Retinal pigment epithelial cell (primary cell): ENCODE data around the gene GAS1.

Experiments used
- DNase-seq: peaks from one replicate; pipeline ENCODE4 v3.0.0-alpha.2; 2010; ENCODE audit warnings: low read depth
- H3K4me3 ChIP-seq: 2 replicates; pipeline ENCODE4 v1.5.1; 2011; ENCODE audit warnings: mild to moderate bottlenecking, low read length, control low read depth, moderate library complexity
- TF ChIP-seq, protein P1 (sequence below): conservative IDR thresholded peaks from 2 replicates; pipeline ENCODE4 v1.5.1; 2011; ENCODE audit warnings: low read depth, low read length, control low read depth, inconsistent platforms

GAS1 gene

DNA sequence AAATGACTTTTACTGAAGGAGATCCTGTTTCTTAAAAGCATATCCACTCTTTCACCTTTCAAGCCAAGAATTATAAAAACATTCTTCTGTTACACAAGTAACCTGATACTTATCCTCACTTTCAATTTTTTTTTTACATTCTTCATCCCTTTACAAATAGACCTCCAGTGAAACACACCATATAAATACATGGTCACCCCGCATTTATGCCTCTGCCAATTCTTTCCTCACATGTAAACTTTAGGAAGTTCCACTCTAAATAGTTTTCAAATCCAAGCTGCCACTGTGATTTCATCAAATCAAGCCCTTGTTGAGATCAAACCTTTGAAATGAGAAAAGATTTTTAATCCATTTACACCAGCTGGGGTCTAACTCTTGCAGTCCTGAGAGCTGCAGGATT is 40.0 kb downstream of the GAS1 start:
- peak; percentile 74 for DNase-seq

DNA sequence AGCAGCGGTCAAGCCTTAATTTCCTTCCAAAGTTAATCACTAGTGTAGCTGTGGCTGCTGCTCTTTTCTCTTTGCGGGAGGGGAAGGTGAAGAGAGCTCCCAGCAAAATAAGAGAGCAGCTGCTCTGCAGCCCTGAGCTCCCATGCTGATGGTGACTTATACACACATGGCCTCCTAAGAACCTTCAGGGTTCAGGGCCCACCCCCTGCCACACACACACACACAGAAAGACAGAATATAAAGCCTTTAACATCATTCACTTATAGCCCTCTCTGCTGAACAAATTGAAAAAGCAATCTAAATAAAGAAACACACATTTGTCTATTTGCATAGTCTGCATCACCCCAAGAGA is 43.6 kb downstream of the GAS1 start:
- H3K4me3 ChIP-seq = no peak overlapping the region
- no peak for DNase-seq
- TF ChIP-seq, protein P1, sequence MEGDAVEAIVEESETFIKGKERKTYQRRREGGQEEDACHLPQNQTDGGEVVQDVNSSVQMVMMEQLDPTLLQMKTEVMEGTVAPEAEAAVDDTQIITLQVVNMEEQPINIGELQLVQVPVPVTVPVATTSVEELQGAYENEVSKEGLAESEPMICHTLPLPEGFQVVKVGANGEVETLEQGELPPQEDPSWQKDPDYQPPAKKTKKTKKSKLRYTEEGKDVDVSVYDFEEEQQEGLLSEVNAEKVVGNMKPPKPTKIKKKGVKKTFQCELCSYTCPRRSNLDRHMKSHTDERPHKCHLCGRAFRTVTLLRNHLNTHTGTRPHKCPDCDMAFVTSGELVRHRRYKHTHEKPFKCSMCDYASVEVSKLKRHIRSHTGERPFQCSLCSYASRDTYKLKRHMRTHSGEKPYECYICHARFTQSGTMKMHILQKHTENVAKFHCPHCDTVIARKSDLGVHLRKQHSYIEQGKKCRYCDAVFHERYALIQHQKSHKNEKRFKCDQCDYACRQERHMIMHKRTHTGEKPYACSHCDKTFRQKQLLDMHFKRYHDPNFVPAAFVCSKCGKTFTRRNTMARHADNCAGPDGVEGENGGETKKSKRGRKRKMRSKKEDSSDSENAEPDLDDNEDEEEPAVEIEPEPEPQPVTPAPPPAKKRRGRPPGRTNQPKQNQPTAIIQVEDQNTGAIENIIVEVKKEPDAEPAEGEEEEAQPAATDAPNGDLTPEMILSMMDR = no peak

More for the DNA sequence above, 40.0 kb downstream of the GAS1 start:
- TF ChIP-seq, protein P1 = no peak
- H3K4me3 ChIP-seq = no peak overlapping the region

DNA sequence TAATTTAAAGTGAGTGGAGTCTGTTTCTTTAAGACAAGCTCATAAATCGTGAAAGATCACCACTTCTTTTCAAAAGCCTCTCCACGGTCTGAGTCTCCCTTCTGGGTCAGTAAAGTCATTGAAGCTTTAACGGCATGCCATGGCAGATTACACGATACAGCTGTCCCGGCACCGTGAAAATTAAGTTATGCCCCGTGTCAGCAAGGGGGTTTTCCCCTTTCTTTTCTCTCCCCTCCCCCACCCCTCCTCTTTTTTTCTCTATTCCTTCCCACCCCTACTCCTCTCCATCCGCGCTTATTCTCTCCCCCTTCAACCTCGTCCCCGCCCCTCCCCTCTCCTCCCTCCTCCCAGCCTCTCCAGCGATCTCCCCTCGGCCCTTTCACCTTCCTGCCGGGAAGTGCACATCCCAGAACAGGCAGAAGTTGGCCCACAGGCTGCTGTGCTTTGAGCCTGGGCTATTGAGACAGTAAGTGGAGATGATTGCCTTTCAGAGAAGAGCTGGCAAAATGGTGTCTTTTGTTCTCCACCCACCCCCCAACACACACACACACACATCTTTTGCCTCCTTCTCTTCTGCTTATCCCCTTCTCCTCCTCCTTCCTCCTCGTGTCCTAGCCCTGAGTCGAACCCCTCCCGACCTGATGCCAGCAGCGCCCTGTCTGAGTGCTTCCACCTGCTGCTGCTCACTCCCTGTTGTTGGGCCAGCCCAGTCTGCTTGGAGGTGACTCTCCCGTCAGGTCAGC is 44.1 kb downstream of the GAS1 start:
- peak overlapping the region; percentile 24 for H3K4me3 ChIP-seq
- DNase-seq = no peak
- TF ChIP-seq, protein P1 = no peak

DNA sequence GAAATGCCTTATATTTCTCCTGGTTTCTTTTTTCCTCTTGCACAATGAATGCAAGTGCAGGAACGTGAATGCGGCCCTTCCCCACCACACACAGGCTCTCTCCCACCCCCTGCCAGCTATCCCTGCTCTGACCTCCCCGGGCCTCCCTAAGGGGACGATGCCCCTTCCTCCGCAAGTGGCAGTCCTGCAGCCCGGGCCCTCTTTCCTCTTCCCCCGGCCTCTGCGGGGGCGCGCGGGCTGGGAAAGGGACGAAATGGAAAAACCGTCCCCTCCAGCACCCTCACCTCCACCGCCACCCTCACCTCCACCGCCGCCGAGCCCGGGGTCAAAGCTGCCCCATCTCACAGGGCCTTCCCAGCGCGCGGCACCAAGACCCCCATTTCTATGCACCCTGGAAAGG is 44.7 kb downstream of the GAS1 start:
- TF ChIP-seq, protein P1 = no peak
- DNase-seq = no peak
- peak overlapping the region; percentile 24 for H3K4me3 ChIP-seq

DNA sequence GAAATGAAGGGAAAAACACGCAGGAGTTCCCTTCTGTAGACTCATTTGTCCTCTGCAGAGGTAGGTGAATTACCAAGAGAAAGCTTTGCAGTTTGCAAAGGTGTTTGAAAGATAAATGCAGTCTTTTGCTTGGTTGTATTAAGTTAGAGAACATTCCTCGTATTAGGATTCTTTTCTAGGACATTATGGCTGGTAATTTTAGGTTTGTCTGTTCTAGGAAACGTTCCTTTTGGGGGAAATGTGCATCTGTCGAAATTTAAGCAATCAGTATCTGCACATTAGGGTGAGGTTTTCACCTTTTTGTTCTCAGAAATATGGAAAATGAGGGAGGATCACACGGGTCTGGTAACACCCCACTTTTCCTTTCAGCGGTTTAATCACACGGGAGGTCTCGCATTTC is 45.1 kb downstream of the GAS1 start:
- TF ChIP-seq, protein P1 = no peak
- no peak overlapping the region for H3K4me3 ChIP-seq
- DNase-seq = no peak

DNA sequence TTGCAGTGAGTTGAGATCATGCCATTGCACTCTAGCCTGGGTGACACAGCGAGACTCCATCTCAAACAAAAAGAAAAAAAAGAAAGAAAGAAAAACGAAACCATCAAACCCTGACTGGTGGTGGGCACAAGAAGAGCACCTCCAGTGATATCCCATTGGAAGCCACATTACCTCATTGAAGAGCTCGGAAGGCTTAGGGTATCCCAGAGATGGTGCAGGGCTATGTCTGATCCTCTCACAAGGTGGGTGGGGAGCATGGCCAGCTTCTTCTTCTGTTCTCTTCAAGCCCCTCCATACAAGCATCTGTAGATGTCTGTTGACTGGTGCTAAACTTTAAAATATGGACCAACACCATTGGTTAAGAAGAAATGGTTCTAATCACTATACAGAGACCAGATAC is 45.8 kb downstream of the GAS1 start:
- TF ChIP-seq, protein P1 = no peak
- DNase-seq = no peak

More for the DNA sequence above, 45.8 kb downstream of the GAS1 start:
- no peak overlapping the region for H3K4me3 ChIP-seq
